ENCODE measurements around the gene IFRD1. TPM values are rescaled to one million over a fixed set of nuclear protein-coding genes. Genes with fewer than 3 reads are reported as not detected.

The IFRD1 gene
- total RNA-seq, 1 experiment from 2014 or later: 73.4 TPM

DNA sequence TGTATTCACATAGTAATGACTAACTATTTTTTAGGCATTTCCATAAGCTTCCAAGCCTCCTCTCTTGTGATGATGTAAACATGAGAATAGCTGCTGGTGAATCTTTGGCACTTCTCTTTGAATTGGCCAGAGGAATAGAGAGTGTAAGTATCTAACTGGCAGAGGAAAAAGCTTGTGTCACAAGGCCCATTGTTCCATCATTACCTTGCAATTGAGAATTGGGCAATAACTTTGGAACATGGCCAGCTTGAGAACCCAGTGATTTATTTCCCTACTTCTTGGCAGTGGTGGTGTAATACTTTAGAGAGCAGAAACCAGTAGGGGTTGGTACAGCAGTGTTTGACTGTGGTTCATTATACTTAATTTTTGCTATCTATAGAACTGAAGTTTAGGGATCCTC, 12.0 kb downstream of the IFRD1 start:
- H3K4me3 ChIP-seq (ENCODE audit: low read length): no peak overlapping the region
- no TSS peak for BruUV-seq (replicated peaks)
- H3K9me3 ChIP-seq (ENCODE audit: low read length): no peaks in the 10 kb centered on the region
- H3K9me2 ChIP-seq (replicated peaks; ENCODE audit: low read length): no peaks in the 10 kb centered on the region
- no peaks in the 10 kb centered on the region for H3K27me3 ChIP-seq (ENCODE audit: low read length)
- ATAC-seq (no peak), DNase-seq (peak; percentile 49)
- no peak overlapping the region for H2AFZ ChIP-seq (ENCODE audit: low read length)
- H3K9ac ChIP-seq (ENCODE audit: low read length): no peak overlapping the region
- no peaks in the 10 kb centered on the region for H3K4me1 ChIP-seq (ENCODE audit: insufficient read depth, low read length)
- intact Hi-C loops (cut with micrococcal nuclease): no loop called here
- H3K27ac ChIP-seq (ENCODE audit: low read length): no peak overlapping the region
- ChIA-PET POLR2A (ENCODE audit: unreplicated experiment) (interaction anchor here (0.6 kb wide), 1 partner anchor 9 kb away, joined by 4 read pairs; no protein-coding TSS in a partner anchor), CTCF (no interaction called here)
- no peak for TF ChIP-seq EZH2phosphoT487 (IDR thresholded peaks at IDR 0.05; ENCODE audit: borderline replicate concordance, low read length)
- no peak for TF ChIP-seq EZH2 (IDR thresholded peaks at IDR 0.05; ENCODE audit: low read length, unreplicated experiment)
- TF ChIP-seq, protein P1, sequence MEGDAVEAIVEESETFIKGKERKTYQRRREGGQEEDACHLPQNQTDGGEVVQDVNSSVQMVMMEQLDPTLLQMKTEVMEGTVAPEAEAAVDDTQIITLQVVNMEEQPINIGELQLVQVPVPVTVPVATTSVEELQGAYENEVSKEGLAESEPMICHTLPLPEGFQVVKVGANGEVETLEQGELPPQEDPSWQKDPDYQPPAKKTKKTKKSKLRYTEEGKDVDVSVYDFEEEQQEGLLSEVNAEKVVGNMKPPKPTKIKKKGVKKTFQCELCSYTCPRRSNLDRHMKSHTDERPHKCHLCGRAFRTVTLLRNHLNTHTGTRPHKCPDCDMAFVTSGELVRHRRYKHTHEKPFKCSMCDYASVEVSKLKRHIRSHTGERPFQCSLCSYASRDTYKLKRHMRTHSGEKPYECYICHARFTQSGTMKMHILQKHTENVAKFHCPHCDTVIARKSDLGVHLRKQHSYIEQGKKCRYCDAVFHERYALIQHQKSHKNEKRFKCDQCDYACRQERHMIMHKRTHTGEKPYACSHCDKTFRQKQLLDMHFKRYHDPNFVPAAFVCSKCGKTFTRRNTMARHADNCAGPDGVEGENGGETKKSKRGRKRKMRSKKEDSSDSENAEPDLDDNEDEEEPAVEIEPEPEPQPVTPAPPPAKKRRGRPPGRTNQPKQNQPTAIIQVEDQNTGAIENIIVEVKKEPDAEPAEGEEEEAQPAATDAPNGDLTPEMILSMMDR (conservative IDR thresholded peaks at IDR 0.05; ENCODE audit: low read depth, low read length): no peak
- H3K79me2 ChIP-seq (ENCODE audit: low read length): 0 out of 2 replicates have a peak, but pooled peaks cover 3% of the 10 kb centered on the region
- peaks cover 80% of the 10 kb centered on the region for H3K36me3 ChIP-seq (ENCODE audit: low read depth, low read length)
- H3K4me2 ChIP-seq (ENCODE audit: low read length): no peak overlapping the region
- H4K20me1 ChIP-seq (ENCODE audit: low read length): peaks cover 29% of the 10 kb centered on the region
- peaks cover 3% of the 10 kb centered on the region for H3F3A ChIP-seq (ENCODE audit: low read length, unreplicated experiment)

DNA sequence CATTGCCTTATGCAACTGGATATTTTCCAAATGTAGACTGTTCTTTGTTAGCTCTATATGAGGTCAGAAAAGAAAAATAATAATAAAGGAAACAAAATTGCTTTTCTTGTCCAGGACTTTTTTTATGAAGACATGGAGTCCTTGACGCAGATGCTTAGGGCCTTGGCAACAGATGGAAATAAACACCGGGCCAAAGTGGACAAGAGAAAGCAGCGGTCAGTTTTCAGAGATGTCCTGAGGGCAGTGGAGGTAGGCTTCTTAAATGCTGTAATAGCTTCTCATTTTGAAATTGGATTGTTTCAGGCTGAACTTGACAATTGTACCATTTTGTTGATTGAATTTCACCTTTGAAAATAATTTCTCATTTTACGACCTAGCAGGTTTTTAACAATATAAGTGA, 17.6 kb downstream of the IFRD1 start:
- H3F3A ChIP-seq (ENCODE audit: low read length, unreplicated experiment): peaks cover 3% of the 10 kb centered on the region
- peaks cover 86% of the 10 kb centered on the region for H3K36me3 ChIP-seq (ENCODE audit: low read depth, low read length)
- H3K27ac ChIP-seq (ENCODE audit: low read length): no peak overlapping the region
- 0 out of 2 replicates have a peak, but pooled peaks cover 3% of the 10 kb centered on the region for H3K79me2 ChIP-seq (ENCODE audit: low read length)
- no peak overlapping the region for H2AFZ ChIP-seq (ENCODE audit: low read length)
- H3K9me3 ChIP-seq (ENCODE audit: low read length): no peaks in the 10 kb centered on the region
- H4K20me1 ChIP-seq (ENCODE audit: low read length): 0 out of 2 replicates have a peak, but pooled peaks cover 14% of the 10 kb centered on the region
- no peaks in the 10 kb centered on the region for H3K4me1 ChIP-seq (ENCODE audit: insufficient read depth, low read length)
- POLR2A ChIA-PET (ENCODE audit: unreplicated experiment): no interaction called here
- H3K9me2 ChIP-seq (replicated peaks; ENCODE audit: low read length): no peaks in the 10 kb centered on the region
- H3K4me2 ChIP-seq (ENCODE audit: low read length): no peak overlapping the region
- intact Hi-C loops (cut with micrococcal nuclease): no loop called here
- no peaks in the 10 kb centered on the region for H3K27me3 ChIP-seq (ENCODE audit: low read length)
- H3K9ac ChIP-seq (ENCODE audit: low read length): no peak overlapping the region
- no peak overlapping the region for H3K4me3 ChIP-seq (ENCODE audit: low read length)
- CTCF ChIA-PET: no interaction called here
- no peak for TF ChIP-seq EZH2phosphoT487 (IDR thresholded peaks at IDR 0.05; ENCODE audit: borderline replicate concordance, low read length)
- TF ChIP-seq EZH2 (IDR thresholded peaks at IDR 0.05; ENCODE audit: low read length, unreplicated experiment): no peak
- TF ChIP-seq, protein P1 (conservative IDR thresholded peaks at IDR 0.05; ENCODE audit: low read depth, low read length): no peak
- ATAC-seq (no peak), DNase-seq (no peak)
- no TSS peak for BruUV-seq (replicated peaks)

DNA sequence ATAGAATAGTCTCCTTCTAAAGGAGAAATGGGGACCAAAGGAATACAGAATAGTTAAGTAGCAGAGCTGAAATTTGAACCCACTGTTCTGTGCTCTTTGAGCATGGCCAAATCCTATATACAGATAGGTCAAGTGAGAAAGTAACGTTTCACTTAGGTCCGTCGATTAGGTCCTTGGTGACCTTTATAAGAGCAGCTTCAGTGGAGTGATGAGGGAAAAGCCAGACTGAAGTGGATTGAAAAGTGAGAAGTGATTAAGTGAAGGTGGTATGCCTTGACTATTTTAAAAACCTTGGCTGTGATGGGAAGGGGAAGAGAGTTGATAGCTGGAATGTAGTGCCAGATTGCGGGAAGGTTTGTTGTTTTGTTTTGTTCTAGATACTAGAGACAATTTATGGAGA, 19.9 kb downstream of the IFRD1 start:
- Histone ChIP-seq H3K79me2 (ENCODE audit: low read length) (no peaks in the 10 kb centered on the region), H2AFZ (ENCODE audit: low read length) (no peak overlapping the region), H3K4me3 (ENCODE audit: low read length) (no peak overlapping the region), H3K4me1 (ENCODE audit: insufficient read depth, low read length) (no peaks in the 10 kb centered on the region), H3K9me2 (replicated peaks; ENCODE audit: low read length) (no peaks in the 10 kb centered on the region), H3K36me3 (ENCODE audit: low read depth, low read length) (peaks cover 81% of the 10 kb centered on the region), H3K27ac (ENCODE audit: low read length) (no peak overlapping the region), H3K9ac (ENCODE audit: low read length) (no peak overlapping the region), H3K27me3 (ENCODE audit: low read length) (no peaks in the 10 kb centered on the region), H3K9me3 (ENCODE audit: low read length) (no peaks in the 10 kb centered on the region), H4K20me1 (ENCODE audit: low read length) (no peaks in the 10 kb centered on the region), H3F3A (ENCODE audit: low read length, unreplicated experiment) (no peaks in the 10 kb centered on the region), H3K4me2 (ENCODE audit: low read length) (no peak overlapping the region)
- BruUV-seq (replicated peaks): no TSS peak
- no peak for DNase-seq
- intact Hi-C loops (cut with micrococcal nuclease): no loop called here
- ATAC-seq: no peak
- ChIA-PET POLR2A (ENCODE audit: unreplicated experiment) (interaction anchor here (0.6 kb wide), 1 partner anchor 19 kb away, joined by 3 read pairs; no protein-coding TSS in a partner anchor), CTCF (no interaction called here)
- TF ChIP-seq EZH2phosphoT487 (IDR thresholded peaks at IDR 0.05; ENCODE audit: borderline replicate concordance, low read length) (no peak), EZH2 (IDR thresholded peaks at IDR 0.05; ENCODE audit: low read length, unreplicated experiment) (no peak)
- TF ChIP-seq, protein P1 (conservative IDR thresholded peaks at IDR 0.05; ENCODE audit: low read depth, low read length): no peak

All from PC-3 (cell line).